CD4-positive, alpha-beta T cell (primary cell): ENCODE results near the gene HHATL. TPM values are rescaled to one million over a fixed set of nuclear protein-coding genes. Genes with fewer than 3 reads are reported as not detected.

ENCODE experiments used
- ATAC-seq: fragments of 200-7000 bp; cut with Tn5 transposase; one replicate; pipeline ENCODE4 v1.10.0; 2022; ENCODE audit warnings: mild to moderate bottlenecking; ENCODE audit not compliant: poor library complexity
- CTCF ChIA-PET: fragments of 350-600 bp; sonication (Branson Sonifier 250); formaldehyde crosslinking; loops from one replicate; lab custom pipeline; 2021; ENCODE audit warnings: antibody characterized with exemption, inconsistent platforms; lab: Charles Lee
- POLR2A ChIA-PET: fragments of 350-600 bp; sonication (Branson Sonifier 250); formaldehyde crosslinking; loops from one replicate; lab custom pipeline; 2021; ENCODE audit warnings: antibody characterized with exemption, inconsistent platforms; lab: Charles Lee
- DNase-seq, 14 experiments: peaks; one replicate each; pipeline ENCODE4 v3.0.0-alpha.2; 2013 to 2020; ENCODE audit warnings: mixed read lengths in 2 of 14
- H3K27ac ChIP-seq, 2 donors: one replicate each; pipeline versions ENCODE4 v1.5.1 to v1.7.0; 2013; ENCODE audit warnings: low read length in 2 of 2, low read depth in 1 of 2, mild to moderate bottlenecking in 1 of 2
- H3K27me3 ChIP-seq, 2 experiments: 1 replicate in 1 of 2; 2 replicates in 1 of 2; pipeline versions ENCODE4 v1.6.1 to v1.7.0; 2013; ENCODE audit warnings: low read length in 2 of 2, control low read depth in 1 of 2, mild to moderate bottlenecking in 1 of 2, moderate library complexity in 1 of 2; ENCODE audit not compliant: insufficient read depth in 2 of 2, control insufficient read depth in 1 of 2
- H3K36me3 ChIP-seq: one replicate; pipeline ENCODE4 v1.6.1; 2013; ENCODE audit warnings: low read length, control low read depth; ENCODE audit not compliant: insufficient read depth
- H3K4me1 ChIP-seq: one replicate; pipeline ENCODE4 v1.6.1; 2013; ENCODE audit warnings: low read length, control low read depth; ENCODE audit not compliant: insufficient read depth
- H3K4me3 ChIP-seq: one replicate; pipeline ENCODE4 v1.5.1; 2013; ENCODE audit warnings: mild to moderate bottlenecking, low read length, moderate library complexity
- H3K9me3 ChIP-seq, 2 experiments: 1 replicate in 1 of 2; 2 replicates in 1 of 2; pipeline versions ENCODE4 v1.6.1 to v1.7.0; 2013; ENCODE audit warnings: low read length in 2 of 2, mild to moderate bottlenecking in 2 of 2, control low read depth in 1 of 2, moderate library complexity in 1 of 2; ENCODE audit not compliant: control insufficient read depth in 1 of 2, insufficient read depth in 1 of 2
- H3K27ac Mint-ChIP-seq: one replicate; pipeline ENCODE4 v1.8.0; 2020; ENCODE audit warnings: mixed read lengths
- H3K27me3 Mint-ChIP-seq: one replicate; pipeline ENCODE4 v1.8.0; 2021; ENCODE audit warnings: mixed read lengths
- H3K36me3 Mint-ChIP-seq: one replicate; pipeline ENCODE4 v1.8.0; 2021; ENCODE audit warnings: low read depth, mixed read lengths
- H3K4me1 Mint-ChIP-seq: one replicate; pipeline ENCODE4 v1.8.0; 2021; ENCODE audit warnings: low read depth, mixed read lengths
- H3K4me3 Mint-ChIP-seq: one replicate; pipeline ENCODE4 v1.8.0; 2020; ENCODE audit warnings: mild to moderate bottlenecking, mixed read lengths
- H3K9me3 Mint-ChIP-seq: one replicate; pipeline ENCODE4 v1.8.0; 2020; ENCODE audit warnings: mixed read lengths
- intact Hi-C, 2 experiments: fragments of 100-400 bp; cut with DNase I in 1 of 2; cut with micrococcal nuclease in 1 of 2; formaldehyde crosslinking; loops; one replicate each; pipeline versions ENCODE4 v1.15.1 to v1.9.0; 2023 to 2025; cut with DNase I, micrococcal nuclease
- total RNA-seq, 174 experiments: library from RNA in 2 of 174; stranded (reverse) in 2 of 174; gene quantifications; one replicate each; pipeline ENCODE4 v1.2.3 and lab custom pipeline; 2021 to 2026
- TF ChIP-seq, protein P1 (sequence below): fragments of 200-600 bp; IDR thresholded peaks from one replicate; pipeline ENCODE4 v1.8.0; 2022; ENCODE audit warnings: antibody characterized with exemption, mild to moderate bottlenecking

Gene HHATL
- total RNA-seq, 2 experiments from 2014 or later: not detected

DNA sequence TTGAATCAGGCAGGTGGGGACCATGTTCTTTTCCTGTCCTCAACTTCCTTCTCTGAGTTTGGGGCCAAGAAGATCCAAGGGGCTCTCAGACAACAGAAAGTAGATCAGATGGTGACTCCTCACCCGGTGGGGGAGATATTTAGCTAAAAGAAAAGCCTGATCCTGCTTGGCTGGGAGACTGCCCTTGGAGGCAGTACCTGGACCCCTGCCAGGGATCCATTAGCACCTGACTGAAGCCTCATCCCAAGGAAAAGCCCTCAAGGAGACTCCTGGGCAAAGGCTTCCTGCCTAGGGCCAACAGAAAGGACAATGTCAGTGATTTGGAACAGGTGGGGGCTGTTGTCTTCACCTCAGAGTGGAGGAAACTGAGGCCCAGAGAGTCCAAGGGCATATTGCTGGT, 33.5 kb upstream of the HHATL start:
- no peak overlapping the region for H3K27ac Mint-ChIP-seq
- ATAC-seq: no peak

DNA sequence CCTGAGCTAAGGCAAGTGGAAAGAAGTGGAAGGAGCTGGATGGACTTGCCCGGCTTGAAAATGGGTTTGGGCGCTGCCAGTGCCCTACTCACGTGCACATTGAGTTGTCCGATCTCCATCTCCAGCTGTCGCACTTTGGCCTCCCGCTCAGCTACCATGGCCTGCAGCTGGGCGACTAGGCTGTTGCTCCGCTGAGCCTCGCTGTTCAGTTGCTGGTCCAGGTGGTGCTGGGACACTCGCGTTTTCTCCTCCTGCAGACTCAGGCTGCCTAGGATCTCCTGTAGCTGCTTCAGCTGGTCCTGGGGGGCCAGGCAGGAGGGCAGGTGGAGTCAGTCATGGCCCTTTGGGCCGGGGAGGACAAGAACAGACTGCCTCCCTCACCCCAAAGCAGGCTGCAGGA, 33.0 kb upstream of the HHATL start:
- H3K4me3 Mint-ChIP-seq: no peak overlapping the region
- peak in 1 of 14 experiments; percentile 5 for DNase-seq
- H3K27me3 ChIP-seq: no peaks in the 10 kb centered on the region
- TF ChIP-seq, protein P1, sequence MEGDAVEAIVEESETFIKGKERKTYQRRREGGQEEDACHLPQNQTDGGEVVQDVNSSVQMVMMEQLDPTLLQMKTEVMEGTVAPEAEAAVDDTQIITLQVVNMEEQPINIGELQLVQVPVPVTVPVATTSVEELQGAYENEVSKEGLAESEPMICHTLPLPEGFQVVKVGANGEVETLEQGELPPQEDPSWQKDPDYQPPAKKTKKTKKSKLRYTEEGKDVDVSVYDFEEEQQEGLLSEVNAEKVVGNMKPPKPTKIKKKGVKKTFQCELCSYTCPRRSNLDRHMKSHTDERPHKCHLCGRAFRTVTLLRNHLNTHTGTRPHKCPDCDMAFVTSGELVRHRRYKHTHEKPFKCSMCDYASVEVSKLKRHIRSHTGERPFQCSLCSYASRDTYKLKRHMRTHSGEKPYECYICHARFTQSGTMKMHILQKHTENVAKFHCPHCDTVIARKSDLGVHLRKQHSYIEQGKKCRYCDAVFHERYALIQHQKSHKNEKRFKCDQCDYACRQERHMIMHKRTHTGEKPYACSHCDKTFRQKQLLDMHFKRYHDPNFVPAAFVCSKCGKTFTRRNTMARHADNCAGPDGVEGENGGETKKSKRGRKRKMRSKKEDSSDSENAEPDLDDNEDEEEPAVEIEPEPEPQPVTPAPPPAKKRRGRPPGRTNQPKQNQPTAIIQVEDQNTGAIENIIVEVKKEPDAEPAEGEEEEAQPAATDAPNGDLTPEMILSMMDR: no peak
- no peak overlapping the region for H3K4me3 ChIP-seq
- H3K9me3 Mint-ChIP-seq: no peaks in the 10 kb centered on the region
- no peaks in the 10 kb centered on the region for H3K4me1 ChIP-seq
- H3K4me1 Mint-ChIP-seq: no peaks in the 10 kb centered on the region
- H3K9me3 ChIP-seq: peaks cover 0 to 3% of the 10 kb centered on the region in 2 experiments
- intact Hi-C loops: no loop called here
- no peaks in the 10 kb centered on the region for H3K36me3 Mint-ChIP-seq
- H3K27ac Mint-ChIP-seq: no peak overlapping the region
- H3K36me3 ChIP-seq: no peaks in the 10 kb centered on the region
- ATAC-seq: no peak
- ChIA-PET POLR2A (no interaction called here), CTCF (no interaction called here)
- no peaks in the 10 kb centered on the region for H3K27me3 Mint-ChIP-seq
- H3K27ac ChIP-seq: no peak overlapping the region

More for the DNA sequence above, 33.5 kb upstream of the HHATL start:
- peaks cover 0 to 3% of the 10 kb centered on the region in 2 experiments for H3K9me3 ChIP-seq
- H3K4me3 ChIP-seq: no peak overlapping the region
- H3K27ac ChIP-seq: no peak overlapping the region
- H3K36me3 ChIP-seq: no peaks in the 10 kb centered on the region
- Mint-ChIP-seq H3K4me3 (no peak overlapping the region), H3K27me3 (no peaks in the 10 kb centered on the region), H3K36me3 (no peaks in the 10 kb centered on the region), H3K9me3 (no peaks in the 10 kb centered on the region), H3K4me1 (no peaks in the 10 kb centered on the region)
- no peaks in the 10 kb centered on the region for H3K27me3 ChIP-seq
- intact Hi-C loops: no loop called here
- CTCF ChIA-PET: no interaction called here
- POLR2A ChIA-PET: no interaction called here
- no peak for DNase-seq
- H3K4me1 ChIP-seq: no peaks in the 10 kb centered on the region
- TF ChIP-seq, protein P1: no peak

DNA sequence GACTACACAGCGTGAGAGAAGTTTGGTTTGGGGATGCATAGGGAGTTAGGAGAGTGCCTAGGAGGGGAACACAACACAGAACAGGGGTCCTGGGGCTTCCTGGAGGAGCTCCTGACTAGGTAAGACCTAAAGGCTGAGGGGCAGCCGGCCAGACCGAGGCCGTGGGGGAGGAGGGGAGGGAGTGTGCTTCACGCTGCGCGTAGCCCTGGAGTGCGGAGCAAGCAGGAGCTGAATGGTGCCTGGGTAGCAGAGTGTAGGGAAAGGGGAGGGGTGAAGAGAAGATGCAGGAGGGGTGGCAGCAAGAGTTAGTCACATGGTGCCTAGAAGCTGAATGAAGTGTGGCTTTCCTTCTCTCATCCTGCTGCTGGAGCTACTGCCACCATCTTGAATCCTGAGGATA, 32.4 kb upstream of the HHATL start:
- ATAC-seq (no peak), DNase-seq (peak in 1 of 14 experiments; percentile 2)
- Mint-ChIP-seq H3K9me3 (no peaks in the 10 kb centered on the region), H3K4me3 (no peak overlapping the region), H3K27ac (no peak overlapping the region), H3K27me3 (no peaks in the 10 kb centered on the region), H3K36me3 (no peaks in the 10 kb centered on the region), H3K4me1 (no peaks in the 10 kb centered on the region)
- no peaks in the 10 kb centered on the region for H3K36me3 ChIP-seq
- TF ChIP-seq, protein P1: no peak
- H3K27ac ChIP-seq: no peak overlapping the region
- intact Hi-C loops: no loop called here
- H3K27me3 ChIP-seq: no peaks in the 10 kb centered on the region
- ChIA-PET POLR2A (no interaction called here), CTCF (no interaction called here)
- H3K4me1 ChIP-seq: no peaks in the 10 kb centered on the region
- peaks cover 0 to 3% of the 10 kb centered on the region in 2 experiments for H3K9me3 ChIP-seq
- no peak overlapping the region for H3K4me3 ChIP-seq
